Measurements from ENCODE around the gene STAC.
"Not testable (repeated sequence)": the region's sequence is repeated elsewhere in the genome, so short reads cannot be mapped to it uniquely, and the experiment has no call there.

STAC gene

DNA sequence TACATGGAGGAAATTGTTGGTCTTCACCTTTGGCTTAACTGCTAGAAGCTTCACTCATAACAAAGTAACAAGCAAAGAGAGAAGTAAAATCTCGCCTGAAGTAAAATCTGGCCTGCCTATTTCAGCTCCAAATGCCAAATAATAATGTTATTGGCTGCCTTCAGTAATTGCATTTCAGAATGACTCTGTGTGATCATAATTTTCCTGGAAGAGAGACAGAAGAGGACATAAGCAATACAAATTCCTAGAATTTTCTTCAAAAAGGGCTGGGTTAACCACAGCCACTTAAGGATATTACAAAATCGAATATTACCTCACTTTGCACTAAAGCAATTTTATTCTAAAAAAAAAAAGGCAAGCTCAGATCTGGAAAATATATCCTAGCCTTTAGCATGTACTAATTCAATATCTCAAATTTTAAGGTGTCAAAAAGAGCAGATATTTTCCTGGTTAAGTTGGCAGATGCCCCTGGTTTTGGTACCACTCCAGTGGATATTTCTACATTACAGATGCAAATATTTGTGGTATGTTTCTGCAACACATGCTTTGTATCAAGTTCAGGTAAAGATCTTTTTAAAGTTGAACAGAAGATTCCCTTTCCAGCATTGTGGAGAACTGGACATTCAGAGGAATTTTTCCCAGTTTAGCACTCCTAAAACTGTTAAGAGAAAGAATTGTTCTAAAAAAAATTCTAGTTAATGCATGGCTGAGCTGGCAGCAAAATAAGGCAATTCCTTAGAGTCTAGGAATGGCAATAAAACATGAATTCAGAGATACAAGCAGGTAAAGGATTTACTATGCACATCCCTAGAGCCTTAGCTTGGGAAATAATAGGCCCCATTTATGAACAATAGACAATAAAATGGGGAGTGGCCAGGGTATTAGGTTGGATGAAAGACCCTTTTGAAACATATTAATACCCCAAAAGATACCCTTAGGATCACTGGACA is 116.7 kb downstream of the STAC start:
- H3K27ac Mint-ChIP-seq = peak overlapping the region; percentile 9 to 79 (median 50)
- no peaks in the 10 kb centered on the region for H3K36me3 Mint-ChIP-seq (ENCODE audit: low read depth)
- TF ChIP-seq CTCF (IDR thresholded peaks at IDR 0.05; ENCODE audit: unreplicated experiment in 3 of 3) = no peak
- H3K9me3 Mint-ChIP-seq = no peaks in the 10 kb centered on the region
- H3K4me1 Mint-ChIP-seq = peaks cover 31% of the 10 kb centered on the region
- no peaks in the 10 kb centered on the region for H3K27me3 Mint-ChIP-seq (ENCODE audit: low read depth)
- H3K4me3 Mint-ChIP-seq = no peak overlapping the region

- H3K4me3 Mint-ChIP-seq; H3K27ac Mint-ChIP-seq; H3K9me3 Mint-ChIP-seq; H3K27me3 Mint-ChIP-seq (ENCODE audit: low read depth); H3K36me3 Mint-ChIP-seq (ENCODE audit: low read depth): not testable (repeated sequence)
- H3K4me1 Mint-ChIP-seq = peaks cover 22% of the 10 kb centered on the region
These were observed 119.7 kb downstream of the STAC start for GRCh38 chr3:36500053-36500452.

- Mint-ChIP-seq H3K4me3 (no peak overlapping the region), H3K27me3 (ENCODE audit: low read depth) (no peaks in the 10 kb centered on the region), H3K27ac (no peak overlapping the region), H3K36me3 (ENCODE audit: low read depth) (peaks cover 2% of the 10 kb centered on the region), H3K9me3 (peaks cover 6% of the 10 kb centered on the region), H3K4me1 (peaks cover 9% of the 10 kb centered on the region)
- no peak for TF ChIP-seq CTCF (IDR thresholded peaks at IDR 0.05; ENCODE audit: unreplicated experiment in 3 of 3)
These were observed 121.3 kb downstream of the STAC start for GRCh38 chr3:36501616-36502015.

DNA sequence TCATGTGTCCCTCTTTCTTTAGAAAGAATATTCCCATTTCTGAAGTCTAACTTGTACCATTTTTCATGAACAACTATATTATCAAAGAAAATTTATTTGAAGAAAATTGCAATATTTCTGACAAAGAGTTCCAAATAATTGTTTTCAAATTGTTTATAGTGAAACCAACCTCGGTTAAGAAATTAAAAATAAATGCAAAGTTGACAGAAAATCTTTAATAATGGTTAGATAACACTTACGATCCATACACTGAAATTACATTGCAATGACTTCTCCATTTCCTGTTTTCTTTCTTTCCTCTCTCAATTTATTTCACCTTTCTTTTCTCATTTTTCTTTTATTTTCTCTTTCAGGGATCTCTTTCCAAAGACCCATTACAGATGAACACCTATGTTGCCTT is 125.1 kb downstream of the STAC start:
- Mint-ChIP-seq H3K27ac (no peak overlapping the region), H3K4me3 (no peak overlapping the region), H3K27me3 (ENCODE audit: low read depth) (no peaks in the 10 kb centered on the region), H3K4me1 (no peaks in the 10 kb centered on the region), H3K9me3 (peaks cover 30% of the 10 kb centered on the region), H3K36me3 (ENCODE audit: low read depth) (peaks cover 12% of the 10 kb centered on the region)
- TF ChIP-seq CTCF (IDR thresholded peaks at IDR 0.05; ENCODE audit: unreplicated experiment in 3 of 3) = no peak

GRCh38 chr3:36511791-36512486 is 131.6 kb downstream of the STAC start:
- no peak overlapping the region for H3K4me3 Mint-ChIP-seq
- H3K9me3 Mint-ChIP-seq = peaks cover 27% of the 10 kb centered on the region
- H3K27ac Mint-ChIP-seq = peak overlapping the region; percentile 69 to 84 (median 75)
- H3K27me3 Mint-ChIP-seq (ENCODE audit: low read depth) = no peaks in the 10 kb centered on the region
- peaks cover 27% of the 10 kb centered on the region for H3K4me1 Mint-ChIP-seq
- H3K36me3 Mint-ChIP-seq (ENCODE audit: low read depth) = peaks cover 6% of the 10 kb centered on the region
- TF ChIP-seq CTCF (IDR thresholded peaks at IDR 0.05; ENCODE audit: unreplicated experiment in 3 of 3) = no peak

DNA sequence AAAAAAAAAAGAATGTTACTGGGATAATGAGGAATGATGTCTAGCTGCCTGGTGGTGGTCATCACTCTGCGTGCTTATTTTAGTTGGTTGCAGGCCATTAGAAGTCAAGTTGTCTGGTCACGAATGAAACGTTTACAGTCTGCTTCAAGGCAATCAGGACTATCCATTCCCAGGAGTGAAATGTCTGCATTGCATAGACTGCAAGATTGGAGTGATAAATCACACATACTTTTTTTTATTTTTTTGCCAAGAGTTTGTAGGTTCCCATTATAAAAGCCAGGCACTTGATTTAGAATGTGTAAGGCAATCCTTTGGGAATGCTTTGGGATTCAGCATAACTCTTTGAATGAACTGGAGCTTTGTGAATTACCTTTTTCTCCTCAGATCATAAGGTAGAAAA is 132.3 kb downstream of the STAC start:
- H3K36me3 Mint-ChIP-seq (ENCODE audit: low read depth) = peaks cover 6% of the 10 kb centered on the region
- H3K9me3 Mint-ChIP-seq = peaks cover 21% of the 10 kb centered on the region
- H3K4me1 Mint-ChIP-seq = peaks cover 27% of the 10 kb centered on the region
- no peak overlapping the region for H3K4me3 Mint-ChIP-seq
- H3K27me3 Mint-ChIP-seq (ENCODE audit: low read depth) = no peaks in the 10 kb centered on the region
- H3K27ac Mint-ChIP-seq = peak overlapping the region; percentile 48 to 84 (median 75)
- no peak for TF ChIP-seq CTCF (IDR thresholded peaks at IDR 0.05; ENCODE audit: unreplicated experiment in 3 of 3)
